ENCODE data around the gene REXO5.

The REXO5 gene

DNA sequence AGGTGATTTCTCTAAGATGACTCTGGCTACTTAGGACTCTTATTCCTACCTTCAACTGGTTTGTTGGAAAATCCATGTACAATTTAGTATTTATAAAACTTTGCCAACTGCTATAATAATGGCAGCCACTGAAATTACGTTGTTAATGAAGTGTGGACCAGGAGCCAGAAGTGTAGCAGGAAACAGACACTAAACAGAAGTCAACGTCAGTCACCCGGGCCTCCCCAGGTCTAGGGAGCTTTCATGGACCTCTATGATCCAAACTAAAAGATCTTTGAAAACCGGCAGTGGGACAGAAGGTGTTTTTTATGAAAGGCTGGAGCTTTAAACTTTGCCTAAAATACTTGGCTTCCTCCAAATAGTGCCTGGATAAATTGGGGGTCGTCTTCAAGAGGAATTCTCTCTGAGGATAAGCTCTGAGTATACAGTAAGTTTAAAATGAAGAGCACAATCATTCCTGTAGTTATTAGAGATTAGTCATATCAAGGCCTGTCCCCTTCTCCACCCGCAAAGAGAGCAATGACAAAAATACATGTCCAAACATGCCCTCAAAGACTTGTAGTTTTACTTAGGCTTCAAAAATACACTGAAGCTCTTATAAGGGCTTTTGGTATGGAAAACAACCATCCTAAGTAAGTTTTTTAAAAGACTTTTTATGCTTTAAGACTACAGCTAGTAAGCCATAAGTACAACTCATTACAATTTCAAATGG is 59.2 kb downstream of the REXO5 start:
- ATAC-seq, result peak; percentile 35
- TF ChIP-seq GLIS3 (CRISPR knock-in tag; IDR thresholded peaks at IDR 0.05), result no peak
- no peak; the same call in 1 of the 2 replicates for TF ChIP-seq ISL1 (CRISPR knock-in tag; IDR thresholded peaks at IDR 0.05)

DNA sequence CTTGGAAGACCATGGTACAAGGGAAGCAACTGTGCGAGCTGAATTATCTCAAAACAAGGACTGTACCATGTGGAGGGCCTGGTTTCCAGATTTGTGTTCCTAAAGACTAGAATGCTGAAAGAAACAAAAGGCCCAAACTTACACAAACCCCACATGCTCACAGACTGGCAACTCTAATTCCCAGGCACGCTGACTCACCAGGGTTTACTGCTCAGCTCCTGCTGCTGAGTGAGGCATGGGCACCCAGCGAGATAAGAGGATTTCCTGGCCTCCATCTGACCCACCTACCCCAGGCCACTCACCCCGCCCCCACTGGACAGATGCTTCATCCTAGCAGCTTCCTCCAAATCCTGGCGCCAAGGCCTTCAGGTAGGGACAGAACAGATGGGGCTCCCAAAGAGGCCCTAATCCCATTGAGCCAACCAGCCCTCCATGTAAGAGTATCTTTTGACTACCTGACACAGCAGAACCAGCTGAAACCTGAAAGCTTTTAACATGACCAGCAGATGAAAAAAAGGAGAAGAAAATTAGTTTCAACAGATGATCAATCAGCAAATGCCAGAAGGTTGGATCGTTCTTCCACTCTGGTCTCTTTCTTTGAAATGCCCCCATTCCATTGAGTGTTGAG is 59.9 kb downstream of the REXO5 start:
- TF ChIP-seq ZFP3 (CRISPR knock-in tag; IDR thresholded peaks at IDR 0.05) (peak; percentile 82), ZNF8 (CRISPR knock-in tag; IDR thresholded peaks at IDR 0.05) (no peak), CSDC2 (CRISPR knock-in tag; IDR thresholded peaks at IDR 0.05) (peak; percentile 77), ESRRG (CRISPR knock-in tag; IDR thresholded peaks at IDR 0.05) (no peak), TCF4 (CRISPR knock-in tag; IDR thresholded peaks at IDR 0.05; ENCODE audit: borderline replicate concordance) (no peak), GLIS3 (CRISPR knock-in tag; IDR thresholded peaks at IDR 0.05) (peak; percentile 18; the same call in 1 of the 2 replicates), ISL1 (CRISPR knock-in tag; IDR thresholded peaks at IDR 0.05) (0 out of 2 replicates have a peak, but pooled peaks have one; percentile 30), OSR1 (CRISPR knock-in tag; IDR thresholded peaks at IDR 0.05) (peak; percentile 51; the same call in 1 of the 2 replicates), SNAI2 (CRISPR knock-in tag; IDR thresholded peaks at IDR 0.05) (peak; percentile 20; the same call in 1 of the 2 replicates), TOX (CRISPR knock-in tag; IDR thresholded peaks at IDR 0.05; ENCODE audit: borderline replicate concordance) (peak; percentile 22; the same call in 1 of the 2 replicates)
- TF ChIP-seq, protein P1, sequence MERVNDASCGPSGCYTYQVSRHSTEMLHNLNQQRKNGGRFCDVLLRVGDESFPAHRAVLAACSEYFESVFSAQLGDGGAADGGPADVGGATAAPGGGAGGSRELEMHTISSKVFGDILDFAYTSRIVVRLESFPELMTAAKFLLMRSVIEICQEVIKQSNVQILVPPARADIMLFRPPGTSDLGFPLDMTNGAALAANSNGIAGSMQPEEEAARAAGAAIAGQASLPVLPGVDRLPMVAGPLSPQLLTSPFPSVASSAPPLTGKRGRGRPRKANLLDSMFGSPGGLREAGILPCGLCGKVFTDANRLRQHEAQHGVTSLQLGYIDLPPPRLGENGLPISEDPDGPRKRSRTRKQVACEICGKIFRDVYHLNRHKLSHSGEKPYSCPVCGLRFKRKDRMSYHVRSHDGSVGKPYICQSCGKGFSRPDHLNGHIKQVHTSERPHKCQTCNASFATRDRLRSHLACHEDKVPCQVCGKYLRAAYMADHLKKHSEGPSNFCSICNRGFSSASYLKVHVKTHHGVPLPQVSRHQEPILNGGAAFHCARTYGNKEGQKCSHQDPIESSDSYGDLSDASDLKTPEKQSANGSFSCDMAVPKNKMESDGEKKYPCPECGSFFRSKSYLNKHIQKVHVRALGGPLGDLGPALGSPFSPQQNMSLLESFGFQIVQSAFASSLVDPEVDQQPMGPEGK (CRISPR knock-in tag; IDR thresholded peaks at IDR 0.05; ENCODE audit: borderline replicate concordance), result no peak
- ATAC-seq, result peak; percentile 85

DNA sequence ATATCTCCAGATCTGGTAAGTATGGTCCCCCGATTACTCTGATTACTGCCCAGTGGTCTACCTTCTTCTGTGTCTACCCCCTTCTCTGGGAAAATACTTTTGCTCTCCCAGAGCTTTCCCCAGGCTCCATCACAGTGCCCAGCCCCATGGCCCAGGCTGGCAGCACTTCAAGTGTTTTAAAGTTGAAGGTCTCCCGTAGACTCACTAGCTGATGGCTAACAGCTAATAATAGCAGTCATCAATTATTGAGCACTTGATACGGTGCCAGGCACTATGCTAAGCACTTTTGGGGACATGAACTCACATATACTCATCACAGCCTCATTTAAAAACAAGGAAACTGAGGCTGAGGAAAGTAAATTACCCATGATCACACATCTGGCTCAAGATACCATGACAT is 60.5 kb downstream of the REXO5 start:
- no peak for ATAC-seq
- TF ChIP-seq, protein P1 (CRISPR knock-in tag; IDR thresholded peaks at IDR 0.05; ENCODE audit: borderline replicate concordance), result no peak
- TF ChIP-seq ISL1 (CRISPR knock-in tag; IDR thresholded peaks at IDR 0.05), result no peak

DNA sequence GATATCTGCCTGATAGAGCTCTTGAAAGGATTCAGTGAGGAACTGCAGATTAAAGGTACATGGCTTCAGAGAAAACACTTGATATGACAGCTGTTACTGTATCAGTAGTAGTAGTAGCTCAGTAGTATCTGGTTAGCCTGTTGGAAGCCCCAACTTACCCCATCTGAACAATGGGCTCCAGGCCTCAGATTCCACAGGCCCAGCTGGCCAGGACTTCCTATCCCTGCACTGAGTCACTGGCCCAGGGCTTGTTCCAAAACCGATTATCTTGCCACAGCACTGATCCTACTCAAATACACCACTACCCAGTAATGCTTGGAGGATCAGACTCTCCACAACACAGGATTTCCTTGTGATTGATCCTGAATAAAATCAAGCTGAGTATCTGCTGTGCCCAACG is 61.3 kb downstream of the REXO5 start:
- no peak for ATAC-seq

DNA sequence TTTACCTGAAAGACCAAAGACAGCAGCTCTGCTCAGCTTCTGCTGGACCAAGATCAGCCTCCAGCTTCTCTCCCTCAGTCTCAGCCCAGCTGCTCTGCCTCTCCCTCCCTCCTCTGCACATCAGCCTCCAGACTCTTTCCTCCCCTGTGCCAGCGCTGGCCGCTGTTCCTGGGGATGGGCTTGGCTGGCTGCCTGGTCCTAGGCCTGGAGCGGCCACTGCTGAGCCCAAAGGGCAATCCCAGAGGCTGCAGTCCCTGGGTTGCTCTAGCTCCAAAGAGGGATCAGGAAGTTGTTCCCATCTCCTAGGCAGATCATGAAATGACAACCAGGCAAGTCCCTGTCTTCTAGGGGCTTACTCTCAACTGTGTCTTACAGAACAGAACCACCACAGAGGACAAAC is 62.6 kb downstream of the REXO5 start:
- ATAC-seq, result peak; percentile 91
- TF ChIP-seq ARNTL (CRISPR knock-in tag; IDR thresholded peaks at IDR 0.05; ENCODE audit: borderline replicate concordance, low read depth) (no peak), ZNF8 (CRISPR knock-in tag; IDR thresholded peaks at IDR 0.05) (no peak), OSR1 (CRISPR knock-in tag; IDR thresholded peaks at IDR 0.05) (no peak), SNAI2 (CRISPR knock-in tag; IDR thresholded peaks at IDR 0.05) (no peak)
- TF ChIP-seq, protein P2, sequence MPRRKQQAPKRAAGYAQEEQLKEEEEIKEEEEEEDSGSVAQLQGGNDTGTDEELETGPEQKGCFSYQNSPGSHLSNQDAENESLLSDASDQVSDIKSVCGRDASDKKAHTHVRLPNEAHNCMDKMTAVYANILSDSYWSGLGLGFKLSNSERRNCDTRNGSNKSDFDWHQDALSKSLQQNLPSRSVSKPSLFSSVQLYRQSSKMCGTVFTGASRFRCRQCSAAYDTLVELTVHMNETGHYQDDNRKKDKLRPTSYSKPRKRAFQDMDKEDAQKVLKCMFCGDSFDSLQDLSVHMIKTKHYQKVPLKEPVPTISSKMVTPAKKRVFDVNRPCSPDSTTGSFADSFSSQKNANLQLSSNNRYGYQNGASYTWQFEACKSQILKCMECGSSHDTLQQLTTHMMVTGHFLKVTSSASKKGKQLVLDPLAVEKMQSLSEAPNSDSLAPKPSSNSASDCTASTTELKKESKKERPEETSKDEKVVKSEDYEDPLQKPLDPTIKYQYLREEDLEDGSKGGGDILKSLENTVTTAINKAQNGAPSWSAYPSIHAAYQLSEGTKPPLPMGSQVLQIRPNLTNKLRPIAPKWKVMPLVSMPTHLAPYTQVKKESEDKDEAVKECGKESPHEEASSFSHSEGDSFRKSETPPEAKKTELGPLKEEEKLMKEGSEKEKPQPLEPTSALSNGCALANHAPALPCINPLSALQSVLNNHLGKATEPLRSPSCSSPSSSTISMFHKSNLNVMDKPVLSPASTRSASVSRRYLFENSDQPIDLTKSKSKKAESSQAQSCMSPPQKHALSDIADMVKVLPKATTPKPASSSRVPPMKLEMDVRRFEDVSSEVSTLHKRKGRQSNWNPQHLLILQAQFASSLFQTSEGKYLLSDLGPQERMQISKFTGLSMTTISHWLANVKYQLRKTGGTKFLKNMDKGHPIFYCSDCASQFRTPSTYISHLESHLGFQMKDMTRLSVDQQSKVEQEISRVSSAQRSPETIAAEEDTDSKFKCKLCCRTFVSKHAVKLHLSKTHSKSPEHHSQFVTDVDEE (CRISPR knock-in tag; IDR thresholded peaks at IDR 0.05), result no peak

More for the DNA sequence above, 61.3 kb downstream of the REXO5 start:
- TF ChIP-seq, protein P2 (CRISPR knock-in tag; IDR thresholded peaks at IDR 0.05), result no peak
- TF ChIP-seq ZNF565 (CRISPR knock-in tag; conservative IDR thresholded peaks at IDR 0.05; ENCODE audit: low read depth), result no peak
- TF ChIP-seq OSR1 (CRISPR knock-in tag; IDR thresholded peaks at IDR 0.05), result no peak
- TF ChIP-seq ZFP3 (CRISPR knock-in tag; IDR thresholded peaks at IDR 0.05), result no peak

Measured in SK-N-SH treated with all-trans-retinoic acid at 6 μM for 48 hours (cell line).